Embryonic facial prominence (tissue), 1 donor: ENCODE data around the gene CLSTN1.
"Not testable (repeated sequence)": the region's sequence is repeated elsewhere in the genome, so short reads cannot be mapped to it uniquely, and the experiment has no call there.

Experiments
- DNase-seq: peaks from one replicate; pipeline ENCODE4 v3.0.0-alpha.2; 2016; ENCODE audit errors: extremely low spot score

Gene CLSTN1

DNA sequence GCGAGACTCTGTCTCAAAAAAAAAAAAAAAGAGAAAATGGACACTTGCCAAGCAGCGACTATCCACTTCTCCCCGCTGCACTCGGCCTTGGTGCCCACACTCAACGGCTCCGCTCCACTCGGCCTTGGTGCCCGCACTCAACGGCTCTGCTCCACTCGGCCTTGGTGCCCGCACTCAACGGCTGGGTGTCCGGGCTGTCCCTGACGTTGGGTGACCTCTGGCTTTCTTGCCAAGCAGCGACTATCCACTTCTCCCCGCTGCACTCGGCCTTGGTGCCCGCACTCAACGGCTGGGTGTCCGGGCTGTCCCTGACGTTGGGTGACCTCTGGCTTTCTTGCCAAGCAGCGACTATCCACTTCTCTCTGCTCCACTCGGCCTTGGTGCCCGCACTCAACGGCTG, 61.3 kb downstream of the CLSTN1 start:
- not testable (repeated sequence) for DNase-seq

DNA sequence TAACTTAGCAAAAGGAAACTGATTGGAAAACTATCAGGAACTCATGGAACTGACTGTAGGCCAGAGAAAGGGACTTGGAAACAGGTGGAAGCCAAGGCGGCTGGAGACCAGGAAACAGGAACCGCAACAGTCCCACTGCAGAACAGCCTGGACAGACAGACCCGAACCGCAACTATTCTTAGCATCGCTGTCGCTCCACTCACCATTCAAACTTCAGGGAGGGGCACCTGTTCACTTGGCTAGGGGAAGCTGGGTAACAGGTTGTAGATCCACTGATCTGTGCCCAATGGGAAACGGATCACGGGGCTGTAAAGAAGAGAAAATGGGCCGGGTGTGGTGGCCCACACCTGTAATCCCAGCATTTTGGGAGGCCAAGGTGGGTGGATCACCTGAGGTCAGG, 61.9 kb downstream of the CLSTN1 start:
- DNase-seq: no peak

DNA sequence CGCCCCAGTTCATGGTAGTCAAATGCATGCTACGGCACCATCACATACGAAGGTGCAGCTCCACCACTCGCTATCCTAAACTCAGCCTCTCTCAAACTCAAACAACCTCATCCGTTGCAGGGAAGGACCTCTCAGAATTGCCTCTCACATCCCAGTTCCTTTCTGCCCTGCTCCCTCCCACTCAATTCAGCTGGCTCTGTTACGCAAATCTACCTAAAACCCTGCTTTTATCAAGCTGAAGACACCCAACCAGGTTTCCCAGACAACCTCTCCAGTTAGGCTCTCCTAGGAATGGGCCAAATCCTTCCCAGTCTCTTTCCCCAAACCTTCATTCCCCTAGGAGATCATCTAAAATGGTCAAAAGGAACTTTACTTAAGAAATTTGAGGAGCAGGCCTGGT, 62.9 kb downstream of the CLSTN1 start:
- no peak for DNase-seq

DNA sequence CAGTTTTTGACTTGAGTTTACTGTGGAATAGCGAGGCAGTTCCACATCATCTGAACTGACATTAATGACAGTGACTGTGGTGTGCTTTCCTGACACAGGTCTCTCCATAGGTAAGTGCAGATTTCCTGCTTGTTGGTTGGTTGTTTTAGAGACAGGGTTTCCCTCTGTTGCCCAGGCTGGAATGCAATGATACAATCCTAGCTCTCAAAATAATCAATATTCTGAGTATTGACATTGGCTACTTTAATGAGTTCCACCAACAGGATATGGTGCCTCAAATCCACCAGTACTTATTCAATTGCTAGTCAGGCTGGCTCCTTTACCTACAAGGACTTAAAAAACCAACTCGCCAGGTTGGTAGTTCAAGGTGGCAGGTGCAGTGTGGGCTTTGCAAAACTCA, 63.8 kb downstream of the CLSTN1 start:
- no peak for DNase-seq

DNA sequence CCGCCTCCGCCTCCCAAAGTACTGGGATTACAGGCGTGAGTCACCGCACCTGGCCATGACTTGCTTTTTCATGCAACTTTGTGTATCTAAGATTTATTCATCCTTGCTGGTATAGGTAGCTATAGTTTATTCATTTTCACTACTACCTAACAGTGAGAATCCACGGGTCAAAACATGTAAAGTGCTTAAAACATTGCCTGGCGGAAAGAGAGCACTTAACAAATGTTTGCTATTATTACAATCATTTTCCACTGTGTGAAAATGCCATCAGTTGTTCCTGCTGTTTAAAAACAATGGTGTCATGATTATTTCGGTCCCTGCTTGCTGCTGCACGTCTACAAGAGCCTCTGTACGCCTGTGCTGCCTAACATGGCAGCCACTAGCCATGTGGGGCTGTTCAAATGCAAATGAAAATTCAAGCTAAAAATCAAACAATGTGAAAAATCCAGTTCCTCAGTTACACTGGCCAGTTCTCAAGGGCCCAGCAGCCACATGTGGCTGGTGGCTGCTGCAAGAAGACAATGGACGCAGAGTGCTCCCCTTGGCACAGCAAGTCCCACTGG, 65.1 kb downstream of the CLSTN1 start:
- no peak for DNase-seq

DNA sequence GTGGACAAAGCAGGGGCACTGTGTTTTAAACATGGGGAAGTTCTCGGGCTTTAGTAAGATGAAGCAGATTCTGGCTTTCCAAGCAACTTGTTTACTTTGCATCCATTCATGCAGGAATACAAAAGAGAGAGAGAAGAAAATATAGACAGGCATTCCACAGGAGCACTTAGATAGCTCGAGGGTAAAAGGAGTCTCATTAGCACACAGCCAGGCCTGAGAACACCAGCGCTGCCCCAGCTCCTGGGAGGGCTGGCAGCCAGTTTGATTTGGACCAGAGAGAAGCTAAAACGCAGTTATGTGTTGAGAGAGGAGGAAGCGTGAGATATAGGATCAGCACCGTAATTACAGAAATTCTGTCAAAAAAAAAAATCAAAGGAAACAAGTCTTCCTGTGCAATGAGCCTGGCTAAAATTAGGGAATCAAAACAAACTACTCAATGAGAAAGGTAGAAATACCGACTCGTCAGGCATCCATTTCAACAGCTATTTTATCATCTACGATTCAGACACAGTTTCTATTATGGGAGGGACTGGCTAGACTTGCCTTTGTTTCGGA, 68.2 kb downstream of the CLSTN1 start:
- no peak for DNase-seq

DNA sequence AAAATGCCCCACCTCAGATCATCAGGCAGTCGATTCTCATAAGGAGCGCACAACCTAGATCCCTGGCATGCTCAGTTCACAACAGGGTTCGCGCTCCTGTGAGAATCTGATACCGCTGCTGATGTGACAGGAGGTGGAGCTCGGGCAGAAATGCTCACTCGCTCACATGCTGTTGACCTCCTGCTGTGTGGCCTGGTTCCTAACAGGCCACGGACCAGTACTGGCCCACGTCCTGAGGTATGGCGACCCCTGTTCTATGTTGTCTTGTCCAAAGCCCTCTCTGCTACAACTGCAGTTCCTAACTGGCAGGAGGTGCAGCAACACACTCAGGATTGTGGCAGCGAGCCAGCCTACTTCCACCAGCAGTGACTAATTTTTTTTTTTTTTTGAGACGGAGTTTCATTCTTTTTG, 70.6 kb downstream of the CLSTN1 start:
- no peak for DNase-seq

DNA sequence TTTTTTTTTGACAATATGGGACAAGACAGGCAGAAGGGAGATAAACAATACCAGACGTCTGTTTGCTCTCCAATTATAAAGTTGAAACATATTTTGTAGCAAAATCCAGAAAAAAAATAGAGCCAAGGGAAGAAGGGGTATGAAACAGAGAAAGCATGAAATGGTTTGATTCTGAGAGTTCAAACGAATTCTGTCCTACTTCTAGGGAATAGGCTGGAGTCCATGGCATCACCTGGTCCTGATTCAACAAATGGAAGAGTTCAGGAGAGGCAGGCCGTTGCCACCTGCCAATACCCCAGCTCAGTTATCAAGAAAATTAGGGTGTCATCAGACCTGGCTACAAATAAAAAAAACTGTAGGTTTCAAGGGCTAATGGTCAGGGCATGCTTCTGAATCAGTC, 71.8 kb downstream of the CLSTN1 start:
- no peak for DNase-seq

DNA sequence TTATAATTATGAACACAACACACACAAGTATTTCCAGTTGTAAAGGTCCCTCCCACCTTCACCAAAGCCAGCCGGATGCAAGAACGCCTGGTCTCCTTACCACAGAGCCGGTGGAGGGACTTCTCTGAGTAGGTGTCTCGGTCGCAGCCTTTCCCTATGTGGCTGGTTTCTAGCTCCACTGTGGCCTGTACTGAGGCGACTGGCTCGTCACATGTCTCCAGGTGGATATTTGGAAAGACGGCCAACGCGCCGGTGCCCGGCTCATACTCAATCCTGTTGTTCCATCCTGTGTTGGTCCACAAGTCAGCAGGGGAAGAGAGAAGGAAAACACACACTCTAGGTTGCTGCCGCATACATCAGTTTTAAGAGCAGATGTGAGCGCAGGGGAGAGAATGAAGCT, 74.4 kb downstream of the CLSTN1 start:
- DNase-seq: no peak

DNA sequence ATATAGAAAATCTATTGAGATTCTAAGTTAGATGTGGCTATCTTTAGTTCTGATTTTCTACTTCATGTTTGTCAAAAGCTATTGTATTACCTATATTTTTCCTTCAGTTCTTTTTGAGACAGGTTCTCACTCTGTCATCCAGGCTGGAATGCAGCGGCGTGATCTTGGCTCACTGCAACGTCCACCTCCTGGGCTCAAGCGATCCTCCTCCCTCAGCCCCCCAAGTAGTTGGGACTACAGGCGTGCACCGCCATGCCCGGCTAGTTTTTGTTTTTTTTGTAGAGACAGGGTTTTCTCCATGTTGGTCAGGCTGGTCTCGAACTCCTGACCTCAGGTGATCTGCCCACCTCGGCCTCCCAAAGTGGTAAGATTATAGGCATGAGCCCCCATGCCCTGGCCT, 75.4 kb downstream of the CLSTN1 start:
- not testable (repeated sequence) for DNase-seq

DNA sequence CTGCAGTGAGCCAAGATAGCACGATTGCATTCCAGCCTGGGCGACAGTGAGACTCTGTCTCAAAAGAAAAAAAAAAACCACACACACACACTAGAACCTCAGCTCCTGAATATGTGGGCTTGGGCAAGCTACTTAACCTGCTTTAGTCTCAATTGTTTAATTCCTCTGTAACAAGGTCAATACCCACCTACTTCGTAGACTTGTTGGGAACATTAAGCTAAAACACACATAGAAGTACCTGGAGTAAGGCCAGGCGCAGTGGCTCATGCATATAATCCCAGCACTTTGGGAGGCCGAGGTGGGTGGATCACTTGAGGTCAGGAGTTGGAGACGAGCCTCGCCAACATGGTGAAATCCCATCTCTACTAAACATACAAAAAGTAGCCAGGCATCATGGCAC, 77.1 kb downstream of the CLSTN1 start:
- no peak for DNase-seq

DNA sequence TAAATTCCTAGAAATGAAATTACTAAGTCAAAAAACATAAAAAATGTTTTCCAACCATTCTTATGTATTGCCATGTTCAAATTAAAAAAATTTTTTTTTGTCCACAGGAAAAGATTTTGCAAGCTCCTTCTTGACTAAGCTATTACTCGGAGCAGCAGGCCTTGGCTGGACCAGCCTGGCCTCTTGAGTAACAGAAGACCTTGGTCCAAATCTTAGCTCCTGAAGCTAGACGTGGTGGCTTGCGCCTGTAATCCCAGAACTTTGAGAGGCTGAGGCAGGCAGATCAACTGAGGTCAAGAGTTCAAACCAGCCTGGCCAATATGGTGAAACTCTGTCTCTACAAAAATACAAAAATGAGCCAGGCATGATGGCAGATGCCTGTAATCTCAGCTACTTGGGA, 77.6 kb downstream of the CLSTN1 start:
- DNase-seq: no peak

DNA sequence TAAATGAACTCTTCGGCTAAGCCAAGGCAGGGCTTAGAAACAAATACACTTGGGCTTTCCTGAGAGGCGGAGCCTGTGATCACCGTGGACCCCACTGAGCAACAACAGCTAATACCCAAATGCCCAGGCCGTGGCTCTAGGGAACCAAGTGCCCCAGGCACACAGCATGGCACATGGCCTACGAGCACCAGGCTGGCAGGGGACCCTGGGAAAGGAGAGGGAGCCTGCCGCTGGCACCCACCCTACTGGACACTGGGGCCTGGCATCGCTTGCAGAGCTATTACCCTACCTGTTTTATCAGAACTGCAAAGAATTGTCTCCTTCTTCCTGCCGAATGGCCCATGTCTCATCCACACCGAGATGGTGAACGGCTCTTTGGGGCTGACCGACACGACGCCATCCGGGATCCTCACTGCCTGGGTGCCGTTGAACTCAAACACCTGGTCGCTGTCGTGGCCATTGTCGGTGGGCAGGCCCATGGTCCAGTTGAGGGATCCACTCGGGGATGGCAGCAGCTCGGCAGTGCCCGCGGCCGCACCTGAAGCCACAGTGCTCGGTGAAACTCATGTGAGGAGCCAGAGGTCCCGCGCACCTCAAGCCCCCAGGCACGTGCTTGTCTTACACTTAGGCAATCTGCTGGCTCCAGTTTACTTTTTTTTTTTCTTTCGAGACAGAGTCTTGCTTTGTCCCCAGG, 79.5 kb downstream of the CLSTN1 start:
- DNase-seq: no peak

DNA sequence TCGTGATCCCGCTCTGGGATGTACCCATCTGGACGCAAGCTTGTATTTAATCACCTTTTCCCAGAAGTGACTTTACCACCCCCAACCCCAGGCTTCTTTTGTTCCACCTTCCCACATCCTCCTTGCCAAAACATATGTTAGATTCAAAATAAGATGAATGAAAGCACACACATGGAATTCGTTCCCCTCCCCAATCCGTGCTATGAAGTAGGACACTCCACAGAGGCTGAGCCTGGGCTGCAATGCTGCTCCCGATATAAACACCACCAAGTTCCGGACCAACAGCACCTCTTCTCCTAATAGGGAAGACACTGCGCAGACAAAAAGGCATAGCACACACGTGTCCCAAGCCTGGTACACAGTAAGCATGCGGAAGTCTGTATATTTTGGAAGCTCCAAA, 86.1 kb downstream of the CLSTN1 start:
- no peak for DNase-seq

DNA sequence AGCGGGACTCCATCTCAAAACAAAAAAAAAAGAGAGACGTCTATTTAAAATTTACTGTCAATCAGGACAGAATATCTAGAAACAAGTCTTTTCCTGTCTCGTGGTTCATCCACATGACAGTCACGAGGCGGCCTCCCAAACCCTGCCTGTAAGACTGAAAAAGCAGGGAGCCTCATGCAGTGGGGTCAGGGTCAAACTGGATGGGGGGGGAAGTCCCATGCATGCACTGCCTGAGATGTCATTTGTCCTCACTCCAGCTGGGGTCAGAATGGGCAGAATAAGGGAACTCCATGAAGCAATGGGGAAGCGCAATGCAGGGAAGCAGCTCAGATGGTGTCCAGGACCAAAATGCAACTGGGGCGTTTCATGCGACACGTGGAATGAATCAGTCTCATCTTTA, 86.7 kb downstream of the CLSTN1 start:
- DNase-seq: no peak

DNA sequence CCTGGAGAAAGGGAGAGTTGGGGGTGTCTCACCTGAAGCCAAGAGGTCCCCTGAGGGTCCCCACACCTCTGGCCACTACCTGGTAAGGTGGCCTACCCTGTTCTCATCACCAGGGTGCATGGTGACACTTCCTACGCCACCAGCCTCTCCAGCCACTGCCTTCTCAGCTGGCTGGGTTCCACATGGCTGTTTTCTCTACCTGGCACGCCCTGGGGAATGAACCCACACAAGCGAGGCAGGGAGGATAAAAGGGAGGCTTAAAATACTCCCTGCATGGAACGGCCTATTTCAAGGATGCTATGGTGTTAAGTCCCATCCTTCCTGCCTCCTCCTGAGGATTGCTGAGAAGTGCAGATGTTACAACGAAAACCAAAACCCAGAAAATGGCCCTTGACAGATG, 87.5 kb downstream of the CLSTN1 start:
- no peak for DNase-seq

DNA sequence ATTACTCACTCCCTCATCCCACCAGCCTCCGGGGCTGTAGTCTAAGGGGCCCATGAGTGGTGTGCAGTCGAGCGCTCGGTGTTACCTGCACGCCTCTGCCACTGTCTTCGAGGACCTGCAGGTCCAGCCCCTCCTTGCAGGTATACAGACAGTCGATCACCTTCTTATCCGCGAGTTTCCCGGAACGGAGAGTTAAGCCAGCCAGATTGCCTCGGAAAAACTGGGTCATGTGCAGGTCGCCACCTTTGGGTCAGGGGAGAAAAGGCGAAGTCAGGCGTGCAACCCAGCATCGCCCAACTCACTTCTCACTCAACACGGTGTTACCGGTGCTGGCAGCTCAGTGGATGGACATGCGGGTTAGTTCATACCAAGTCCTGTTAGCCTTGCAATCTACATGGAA, 88.0 kb downstream of the CLSTN1 start:
- no peak for DNase-seq

DNA sequence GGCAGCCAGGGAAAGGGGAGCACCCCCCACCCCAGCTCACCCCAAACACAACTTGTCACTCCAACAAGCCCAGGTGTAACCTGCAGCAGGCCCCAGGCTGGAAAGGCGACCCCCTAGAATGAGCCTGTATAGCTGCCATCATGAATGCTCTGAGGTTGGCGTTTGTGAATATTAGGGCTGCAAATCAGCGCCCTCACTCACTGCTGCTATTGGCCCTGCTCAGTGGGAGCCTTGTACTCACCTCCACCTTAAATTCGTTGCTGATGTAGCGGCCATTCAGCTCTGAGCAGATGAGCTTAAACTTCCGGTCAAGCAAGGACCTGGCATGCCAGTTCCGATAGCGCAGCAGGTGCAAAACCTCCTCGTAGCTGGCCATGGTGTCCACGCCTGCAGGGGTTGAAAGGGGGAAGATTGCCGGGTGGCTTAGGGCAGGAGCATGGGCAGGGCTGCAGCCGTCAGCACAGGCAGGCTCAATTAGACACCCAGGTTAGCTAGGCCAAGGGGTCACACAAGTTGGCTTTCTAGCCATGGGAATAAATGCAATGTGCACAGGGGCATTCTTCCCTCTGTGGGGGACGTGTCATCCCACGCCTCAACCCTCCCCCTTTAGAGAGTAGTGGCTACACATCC, 90.5 kb downstream of the CLSTN1 start:
- DNase-seq: no peak

DNA sequence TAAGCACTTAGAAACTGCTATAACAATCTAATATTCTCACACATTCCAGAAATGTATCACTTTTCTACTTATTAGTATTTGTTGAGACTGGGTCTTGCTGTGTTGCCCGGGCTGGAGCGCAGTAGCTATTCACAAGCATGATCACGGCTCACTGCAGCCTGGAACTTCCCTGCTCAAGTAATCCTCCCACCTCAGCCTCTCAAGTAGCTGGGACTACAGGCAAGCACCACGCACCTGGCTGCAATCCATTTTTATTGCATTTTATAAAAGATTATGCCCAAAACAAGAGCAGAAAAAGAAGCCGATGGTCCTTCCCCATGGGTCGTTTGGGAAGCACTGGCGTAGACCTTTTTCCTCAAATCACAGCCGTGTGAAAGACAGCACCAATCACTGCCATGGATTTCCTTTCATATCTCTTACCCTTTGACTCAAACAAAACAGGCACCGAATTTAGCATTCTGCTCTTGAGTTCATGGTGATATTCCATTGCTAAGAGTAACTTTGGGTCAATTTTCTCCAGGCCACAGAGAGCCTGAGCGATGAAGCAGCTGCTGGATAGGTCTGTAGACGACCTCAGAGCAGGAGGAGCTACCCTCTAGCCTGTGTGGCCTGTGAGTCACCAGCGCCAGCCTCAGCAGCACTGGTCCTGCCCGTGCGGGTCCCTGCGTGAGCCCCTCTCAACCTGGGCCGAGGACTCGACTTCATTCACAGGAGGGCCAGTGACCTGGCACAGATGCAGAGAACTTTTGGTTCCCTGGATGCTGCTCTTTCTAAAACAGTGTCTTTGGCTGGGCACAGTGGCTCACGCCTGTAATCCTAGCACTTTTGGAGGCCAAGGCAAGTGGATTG, 91.4 kb downstream of the CLSTN1 start:
- no peak for DNase-seq

DNA sequence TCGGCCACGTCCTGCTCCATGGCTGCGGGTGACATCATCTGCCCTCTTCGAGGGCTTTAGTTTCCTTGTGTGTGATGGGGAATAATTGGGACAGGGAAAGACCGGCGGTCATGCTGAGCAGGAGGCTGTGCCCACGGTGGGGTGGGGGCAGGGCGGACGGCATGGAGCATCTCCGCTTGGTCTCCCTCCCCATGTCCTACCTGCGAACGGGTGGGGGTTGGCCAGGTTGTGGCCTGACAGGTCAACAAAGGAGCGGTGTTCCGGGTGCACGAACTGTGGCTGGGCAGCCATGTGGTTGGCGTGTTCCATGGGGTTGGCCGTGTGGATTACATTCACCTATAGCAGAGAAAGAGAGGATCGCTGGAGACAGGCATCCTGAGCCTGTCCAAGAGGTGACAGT, 92.2 kb downstream of the CLSTN1 start:
- DNase-seq: no peak

DNA sequence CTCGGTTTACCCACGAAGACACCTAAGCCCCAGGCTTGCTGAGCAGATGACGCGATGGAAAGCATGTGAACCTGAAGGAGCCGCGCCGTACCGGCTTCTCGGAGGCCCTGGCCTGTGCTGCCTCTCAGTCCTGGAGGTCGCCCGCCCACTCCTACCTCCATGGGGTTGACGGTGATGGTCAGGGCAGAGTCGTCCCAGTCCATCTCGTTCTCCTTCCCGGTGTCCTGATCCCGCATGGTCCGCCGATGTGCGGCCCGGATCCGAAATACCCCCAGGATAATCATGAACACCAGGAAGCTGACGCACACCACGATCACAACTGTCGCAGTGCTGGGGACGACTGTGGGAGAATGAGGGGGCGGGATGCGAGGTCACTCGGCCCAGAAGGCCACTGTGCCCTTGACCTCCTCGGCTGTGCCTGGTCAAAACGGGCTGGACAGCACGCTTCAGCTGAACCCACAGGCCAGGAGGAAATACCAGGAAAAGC, 92.7 kb downstream of the CLSTN1 start:
- no peak for DNase-seq
